GM12878 (cell line): ENCODE results near the gene VSTM2B. TPM values are rescaled to one million over a fixed set of nuclear protein-coding genes. Genes with fewer than 3 reads are reported as not detected.

ENCODE experiments used
- ATAC-seq: fragments of 200-7000 bp; cut with Tn5 transposase; 3 replicates; pipeline ENCODE4 v1.9.1; 2020; ENCODE audit warnings: mild to moderate bottlenecking, moderate library complexity
- BruUV-seq: library from RNA; stranded (reverse); fragments of 400-500 nt; replicated peaks from 2 replicates; lab custom pipeline; 2021; lab: Mats Ljungman, UMichigan
- CTCF ChIA-PET: fragments of 300-600 bp; sonication (Branson Sonifier 250); formaldehyde crosslinking; extraction: SDS; loops from one replicate; lab custom pipeline; 2021; ENCODE audit warnings: inconsistent platforms; lab: Yijun Ruan, JAX
- POLR2A ChIA-PET: fragments of 350-600 bp; formaldehyde crosslinking; extraction: SDS; loops from one replicate; lab custom pipeline; 2021; ENCODE audit warnings: inconsistent platforms; lab: Charles Lee
- RAD21 ChIA-PET: fragments of 300-600 bp; sonication (Branson Sonifier 250); formaldehyde crosslinking; loops from one replicate; lab custom pipeline; 2023; ENCODE audit warnings: antibody characterized with exemption; ENCODE audit not compliant: unreplicated experiment; lab: Charles Lee
- SMC1A ChIA-PET: fragments of 300-600 bp; sonication (Branson Sonifier 250); formaldehyde crosslinking; loops from one replicate; lab custom pipeline; 2023; ENCODE audit not compliant: unreplicated experiment, uncharacterized antibody; lab: Charles Lee
- DNase-seq: peaks from one replicate; pipeline ENCODE4 v3.0.0-alpha.2; 2011; ENCODE audit warnings: low read depth, low spot score
- FAIRE-seq: peaks from 3 replicates; lab custom pipeline; 2011; peaks lifted over from hg19 to GRCh38; lab: Jason Lieb, UNC
- H2AFZ ChIP-seq: 2 replicates; pipeline ENCODE4 v1.6.0; 2011; ENCODE audit warnings: low read depth, low read length, control low read depth; ENCODE audit not compliant: control insufficient read depth
- H3K27ac ChIP-seq: 2 replicates; pipeline ENCODE4 v1.5.1; 2011; ENCODE audit warnings: control low read depth; ENCODE audit not compliant: control insufficient read depth, insufficient read depth
- H3K27me3 ChIP-seq, 2 experiments: replicated peaks in 1 of 2; 2 replicates each; pipeline versions ENCODE4 v1.6.0 to v1.6.1; 2011; ENCODE audit warnings: low read length in 1 of 2; ENCODE audit not compliant: control insufficient read depth in 2 of 2, insufficient read depth in 2 of 2
- H3K36me3 ChIP-seq, 2 experiments: 2 replicates each; pipeline ENCODE4 v1.5.1; 2011; ENCODE audit warnings: low read length in 1 of 2; ENCODE audit not compliant: control insufficient read depth in 2 of 2, insufficient read depth in 2 of 2
- H3K4me1 ChIP-seq: 2 replicates; pipeline ENCODE4 v1.6.1; 2011; ENCODE audit warnings: mild to moderate bottlenecking, low read length, moderate library complexity, mixed read lengths; ENCODE audit not compliant: control insufficient read depth, insufficient read depth
- H3K4me2 ChIP-seq: 2 replicates; pipeline ENCODE4 v1.6.0; 2011; ENCODE audit warnings: control low read depth; ENCODE audit not compliant: control insufficient read depth, insufficient read depth
- H3K4me3 ChIP-seq: fragments of 200-600 bp; sonication (generic); 2 replicates; pipeline ENCODE4 v1.5.1; 2016
- H3K79me2 ChIP-seq: 2 replicates; pipeline ENCODE4 v1.6.0; 2011; ENCODE audit warnings: low read length; ENCODE audit not compliant: control insufficient read depth, insufficient read depth
- H3K9ac ChIP-seq: 2 replicates; pipeline ENCODE4 v1.8.0; 2011; ENCODE audit warnings: low read length, control low read depth, mixed read lengths; ENCODE audit not compliant: control insufficient read depth, insufficient read depth
- H3K9me3 ChIP-seq: replicated peaks from 3 replicates; pipeline ENCODE4 v1.5.1; 2011; ENCODE audit warnings: mild to moderate bottlenecking, low read length; ENCODE audit not compliant: control insufficient read depth, insufficient read depth
- H4K20me1 ChIP-seq: 2 replicates; pipeline ENCODE4 v1.6.0; 2011; ENCODE audit not compliant: control insufficient read depth, insufficient read depth
- CREM ChIP-seq: IDR thresholded peaks from 2 replicates; pipeline ENCODE4 v1.6.1; 2014; ENCODE audit warnings: antibody characterized with exemption, low read depth
- FOS ChIP-seq: IDR thresholded peaks from 3 replicates; pipeline ENCODE4 v1.6.1; 2011; ENCODE audit warnings: borderline replicate concordance; ENCODE audit not compliant: insufficient read length; ENCODE audit errors: extremely low read depth
- MEF2B ChIP-seq: fragments of 450-650 bp; IDR thresholded peaks from 2 replicates; pipeline ENCODE4 v1.6.1; 2018; ENCODE audit warnings: mild to moderate bottlenecking, moderate library complexity; ENCODE audit not compliant: partially characterized antibody, poor library complexity, severe bottlenecking
- MTA3 ChIP-seq: IDR thresholded peaks from 2 replicates; pipeline ENCODE4 v1.6.1; 2012; ENCODE audit warnings: low read length, inconsistent platforms, borderline replicate concordance
- MXI1 ChIP-seq: fragments of 150-350 bp; IDR thresholded peaks from 2 replicates; pipeline ENCODE4 v1.6.1; 2011; ENCODE audit warnings: low read depth, mild to moderate bottlenecking, inconsistent platforms, low read length, improper control_type of control experiment
- PAX5 ChIP-seq: IDR thresholded peaks from 2 replicates; pipeline ENCODE4 v1.6.1; 2011; ENCODE audit warnings: low read depth, low read length, borderline replicate concordance
- RBBP5 ChIP-seq: fragments of 200-600 bp; sonication (generic); conservative IDR thresholded peaks from 2 replicates; pipeline ENCODE4 v1.6.1; 2016
- RELA ChIP-seq: fragments of 450-650 bp; IDR thresholded peaks from 2 replicates; pipeline ENCODE4 v1.8.0; 2014; ENCODE audit warnings: borderline replicate concordance; ENCODE audit not compliant: partially characterized antibody
- SRF ChIP-seq, 2 experiments: IDR thresholded peaks; 2 replicates each; pipeline ENCODE4 v1.6.1; 2011; ENCODE audit warnings: low read depth in 2 of 2, low read length in 2 of 2, mild to moderate bottlenecking in 1 of 2, moderate library complexity in 1 of 2
- STAT1 ChIP-seq: fragments of 450-650 bp; conservative IDR thresholded peaks from 2 replicates; pipeline ENCODE4 v1.6.1; 2014; ENCODE audit warnings: antibody characterized with exemption, mild to moderate bottlenecking
- TARDBP ChIP-seq: IDR thresholded peaks from 2 replicates; pipeline ENCODE4 v1.6.1; 2016; ENCODE audit warnings: borderline replicate concordance
- TCF12 ChIP-seq: IDR thresholded peaks from 2 replicates; pipeline ENCODE4 v1.6.1; 2011; ENCODE audit warnings: low read depth, mild to moderate bottlenecking, low read length
- YBX1 ChIP-seq: fragments of 450-650 bp; IDR thresholded peaks from 2 replicates; pipeline ENCODE4 v1.6.1; 2016; ENCODE audit warnings: antibody characterized with exemption
- WGBS: methylation state at CpG from one replicate; pipeline ENCODE4 v1.1.6; 2016; ENCODE audit warnings: low lambda C conversion rate; ENCODE audit not compliant: insufficient replicate concordance, insufficient coverage; ENCODE audit errors: missing lambda C conversion rate; 5-methylcytosine and 5-hydroxymethylcytosine counted together
- in situ Hi-C: fragments of 300-500 bp; cut with MboI; formaldehyde crosslinking; loops from 9 replicates; pipeline ENCODE4 v1.14.3; 2018; ENCODE audit warnings: mixed read lengths
- intact Hi-C: fragments of 100-400 bp; cut with micrococcal nuclease; formaldehyde crosslinking; loops from one replicate; pipeline ENCODE4 v1.14.2; 2022; ENCODE audit not compliant: unreplicated experiment
- polyA plus RNA-seq, 11 experiments: library from polyadenylated mRNA; depleted of rRNA in 4 of 11; unstranded in 6 of 11; stranded (reverse) in 5 of 11; fragments of >200 nt; fragmentation: Nextera tagmentation in 4 of 11; fragmentation: Illumina TruSeq in 1 of 11; extraction: Ambion mirVana in 4 of 11; extraction: Trizol in 1 of 11; gene quantifications; 1 replicate in 1 of 11; 2 replicates in 10 of 11; pipeline versions ENCODE4 v1.2.1 to v1.2.3, GENCODE V29; 2011 to 2016; ENCODE audit warnings: inconsistent platforms in 2 of 11, missing spikeins in 2 of 11, low read depth in 1 of 11
- total RNA-seq, 4 experiments: library from RNA; depleted of rRNA in 3 of 4; stranded (reverse); fragments of >200 nt in 3 of 4; fragmentation: Illumina TruSeq in 1 of 4; extraction: Trizol in 1 of 4; gene quantifications; 2 replicates each; pipeline versions ENCODE4 v1.2.1 to v1.2.3, GENCODE V29; 2013 to 2021
- TF ChIP-seq, protein P1 (sequence below): IDR thresholded peaks from 2 replicates; pipeline ENCODE4 v1.6.1; 2011; ENCODE audit warnings: borderline replicate concordance, low read depth, mild to moderate bottlenecking, moderate library complexity, low read length; ENCODE audit not compliant: insufficient read depth, poor library complexity, severe bottlenecking
- TF ChIP-seq, protein P2 (sequence below): fragments of 450-650 bp; conservative IDR thresholded peaks from 2 replicates; pipeline ENCODE4 v1.6.1; 2017; ENCODE audit warnings: mild to moderate bottlenecking, moderate library complexity
- TF ChIP-seq, protein P3 (sequence below): IDR thresholded peaks from 2 replicates; pipeline ENCODE4 v1.6.1; 2011; ENCODE audit warnings: mild to moderate bottlenecking, low read depth, low read length, moderate library complexity; ENCODE audit not compliant: insufficient replicate concordance
- TF ChIP-seq, protein P4 (sequence below): IDR thresholded peaks from 2 replicates; pipeline ENCODE4 v1.6.1; 2012; ENCODE audit warnings: low read length, inconsistent platforms

VSTM2B gene
- total and polyA plus RNA-seq, 10 of the 15 experiments (the other 5 are each of a cell fraction or from before 2014, with no cell fraction given): not detected

DNA sequence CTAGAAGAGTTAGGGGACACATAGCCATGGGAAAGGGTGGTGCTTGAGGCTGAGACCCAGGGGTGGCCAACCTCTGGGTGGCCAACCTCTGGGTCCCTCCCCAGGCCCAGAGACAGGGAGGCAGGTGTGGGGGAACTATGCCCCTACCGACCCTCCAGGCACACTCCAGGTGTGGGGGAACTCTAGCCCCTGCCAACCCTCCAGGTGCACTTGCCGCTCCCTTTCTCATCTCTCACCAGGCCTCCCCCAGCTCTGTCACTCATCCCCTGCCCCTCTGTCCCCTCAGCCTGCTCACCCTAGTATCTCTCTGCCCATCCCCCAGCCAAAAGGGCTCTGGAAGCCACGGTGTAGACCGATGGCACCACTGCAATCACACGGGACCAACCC is 10.6 kb upstream of the VSTM2B start:
- DNase-seq (no peak), ATAC-seq (no peak), FAIRE-seq (no peak)
- ChIA-PET CTCF (no interaction called here), RAD21 (no interaction called here), POLR2A (no interaction called here), SMC1A (no interaction called here)
- Histone ChIP-seq H3K9me3 (no peaks in the 10 kb centered on the region), H3K4me2 (no peak overlapping the region), H2AFZ (no peak overlapping the region), H3K36me3 (no peaks in the 10 kb centered on the region), H3K27ac (no peak overlapping the region), H3K79me2 (no peaks in the 10 kb centered on the region), H3K4me1 (no peaks in the 10 kb centered on the region), H3K4me3 (no peak overlapping the region), H3K9ac (no peak overlapping the region), H3K27me3 (no peaks in the 10 kb centered on the region), H4K20me1 (no peaks in the 10 kb centered on the region)
- in situ Hi-C loops (no loop called here), intact Hi-C loops (no loop called here)
- 34% methylated on average over 5 of the region's 5 CpGs for WGBS
- BruUV-seq: no TSS peak
- no peak for TF ChIP-seq MEF2B
- TF ChIP-seq MXI1: no peak
- no peak for TF ChIP-seq MTA3
- TF ChIP-seq, protein P1, sequence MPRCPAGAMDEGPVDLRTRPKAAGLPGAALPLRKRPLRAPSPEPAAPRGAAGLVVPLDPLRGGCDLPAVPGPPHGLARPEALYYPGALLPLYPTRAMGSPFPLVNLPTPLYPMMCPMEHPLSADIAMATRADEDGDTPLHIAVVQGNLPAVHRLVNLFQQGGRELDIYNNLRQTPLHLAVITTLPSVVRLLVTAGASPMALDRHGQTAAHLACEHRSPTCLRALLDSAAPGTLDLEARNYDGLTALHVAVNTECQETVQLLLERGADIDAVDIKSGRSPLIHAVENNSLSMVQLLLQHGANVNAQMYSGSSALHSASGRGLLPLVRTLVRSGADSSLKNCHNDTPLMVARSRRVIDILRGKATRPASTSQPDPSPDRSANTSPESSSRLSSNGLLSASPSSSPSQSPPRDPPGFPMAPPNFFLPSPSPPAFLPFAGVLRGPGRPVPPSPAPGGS: no peak
- TF ChIP-seq YBX1: no peak
- no peak for TF ChIP-seq STAT1
- TF ChIP-seq, protein P2, sequence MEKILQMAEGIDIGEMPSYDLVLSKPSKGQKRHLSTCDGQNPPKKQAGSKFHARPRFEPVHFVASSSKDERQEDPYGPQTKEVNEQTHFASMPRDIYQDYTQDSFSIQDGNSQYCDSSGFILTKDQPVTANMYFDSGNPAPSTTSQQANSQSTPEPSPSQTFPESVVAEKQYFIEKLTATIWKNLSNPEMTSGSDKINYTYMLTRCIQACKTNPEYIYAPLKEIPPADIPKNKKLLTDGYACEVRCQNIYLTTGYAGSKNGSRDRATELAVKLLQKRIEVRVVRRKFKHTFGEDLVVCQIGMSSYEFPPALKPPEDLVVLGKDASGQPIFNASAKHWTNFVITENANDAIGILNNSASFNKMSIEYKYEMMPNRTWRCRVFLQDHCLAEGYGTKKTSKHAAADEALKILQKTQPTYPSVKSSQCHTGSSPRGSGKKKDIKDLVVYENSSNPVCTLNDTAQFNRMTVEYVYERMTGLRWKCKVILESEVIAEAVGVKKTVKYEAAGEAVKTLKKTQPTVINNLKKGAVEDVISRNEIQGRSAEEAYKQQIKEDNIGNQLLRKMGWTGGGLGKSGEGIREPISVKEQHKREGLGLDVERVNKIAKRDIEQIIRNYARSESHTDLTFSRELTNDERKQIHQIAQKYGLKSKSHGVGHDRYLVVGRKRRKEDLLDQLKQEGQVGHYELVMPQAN: no peak
- no peak for TF ChIP-seq TARDBP
- TF ChIP-seq, protein P3, sequence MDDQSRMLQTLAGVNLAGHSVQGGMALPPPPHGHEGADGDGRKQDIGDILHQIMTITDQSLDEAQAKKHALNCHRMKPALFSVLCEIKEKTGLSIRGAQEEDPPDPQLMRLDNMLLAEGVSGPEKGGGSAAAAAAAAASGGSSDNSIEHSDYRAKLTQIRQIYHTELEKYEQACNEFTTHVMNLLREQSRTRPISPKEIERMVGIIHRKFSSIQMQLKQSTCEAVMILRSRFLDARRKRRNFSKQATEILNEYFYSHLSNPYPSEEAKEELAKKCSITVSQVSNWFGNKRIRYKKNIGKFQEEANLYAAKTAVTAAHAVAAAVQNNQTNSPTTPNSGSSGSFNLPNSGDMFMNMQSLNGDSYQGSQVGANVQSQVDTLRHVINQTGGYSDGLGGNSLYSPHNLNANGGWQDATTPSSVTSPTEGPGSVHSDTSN: no peak
- no peak for TF ChIP-seq CREM
- TF ChIP-seq PAX5: no peak
- no peak for TF ChIP-seq RELA
- TF ChIP-seq FOS: no peak
- no peak for TF ChIP-seq TCF12
- TF ChIP-seq SRF (IDR thresholded peaks at IDR 0.05; ENCODE audit: low read depth in 2 of 2, low read length in 2 of 2): no peak
- no peak for TF ChIP-seq RBBP5
- TF ChIP-seq, protein P4, sequence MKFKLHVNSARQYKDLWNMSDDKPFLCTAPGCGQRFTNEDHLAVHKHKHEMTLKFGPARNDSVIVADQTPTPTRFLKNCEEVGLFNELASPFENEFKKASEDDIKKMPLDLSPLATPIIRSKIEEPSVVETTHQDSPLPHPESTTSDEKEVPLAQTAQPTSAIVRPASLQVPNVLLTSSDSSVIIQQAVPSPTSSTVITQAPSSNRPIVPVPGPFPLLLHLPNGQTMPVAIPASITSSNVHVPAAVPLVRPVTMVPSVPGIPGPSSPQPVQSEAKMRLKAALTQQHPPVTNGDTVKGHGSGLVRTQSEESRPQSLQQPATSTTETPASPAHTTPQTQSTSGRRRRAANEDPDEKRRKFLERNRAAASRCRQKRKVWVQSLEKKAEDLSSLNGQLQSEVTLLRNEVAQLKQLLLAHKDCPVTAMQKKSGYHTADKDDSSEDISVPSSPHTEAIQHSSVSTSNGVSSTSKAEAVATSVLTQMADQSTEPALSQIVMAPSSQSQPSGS: no peak
